Endothelial cell of umbilical vein (primary cell): ENCODE results near the gene FZD8. TPM values are rescaled to one million over a fixed set of nuclear protein-coding genes. Genes with fewer than 3 reads are reported as not detected.

Experiments used
- BruUV-seq: library from RNA; stranded (reverse); fragments of 400-500 nt; replicated peaks from 2 replicates; lab custom pipeline; 2021; lab: Mats Ljungman, UMichigan
- CTCF ChIA-PET: fragments of 300-600, 350-600 bp; sonication (Branson Sonifier 250); formaldehyde crosslinking; loops from one replicate; lab custom pipeline; 2021; ENCODE audit warnings: antibody characterized with exemption, inconsistent platforms; lab: Charles Lee
- POLR2A ChIA-PET: fragments of 300-600, 350-600 bp; sonication (Branson Sonifier 250); formaldehyde crosslinking; loops from one replicate; lab custom pipeline; 2021; ENCODE audit warnings: antibody characterized with exemption, inconsistent platforms; lab: Charles Lee
- DNase-seq: peaks from one replicate; pipeline ENCODE4 v3.0.0-alpha.2; 2011; ENCODE audit warnings: low read depth, low spot score
- FAIRE-seq: peaks from 2 replicates; lab custom pipeline; 2011; peaks lifted over from hg19 to GRCh38; lab: Jason Lieb, UNC
- H2AFZ ChIP-seq: 2 replicates; pipeline ENCODE4 v1.6.0; 2012; ENCODE audit warnings: low read depth, low read length, control low read depth, inconsistent platforms
- H3K27ac ChIP-seq: 2 replicates; pipeline ENCODE4 v1.5.1; 2011; ENCODE audit warnings: low read depth, mild to moderate bottlenecking, control low read depth, low read length, moderate library complexity; ENCODE audit not compliant: insufficient read depth
- H3K27me3 ChIP-seq, 2 experiments: 2 replicates each; pipeline versions ENCODE4 v1.6.0 to v1.6.1; 2011; ENCODE audit warnings: low read length in 2 of 2, mixed read lengths in 1 of 2; ENCODE audit not compliant: control insufficient read depth in 2 of 2, insufficient read depth in 2 of 2
- H3K36me3 ChIP-seq, 2 experiments: 2 replicates in 1 of 2; 3 replicates in 1 of 2; pipeline ENCODE4 v1.5.1; 2011; ENCODE audit warnings: low read length in 2 of 2, mild to moderate bottlenecking in 1 of 2, moderate library complexity in 1 of 2; ENCODE audit not compliant: control insufficient read depth in 2 of 2, insufficient read depth in 2 of 2; ENCODE audit errors: extremely low read depth in 1 of 2
- H3K4me1 ChIP-seq: 3 replicates; pipeline ENCODE4 v1.5.1; 2011; ENCODE audit warnings: mild to moderate bottlenecking, low read length; ENCODE audit not compliant: control insufficient read depth, insufficient read depth; ENCODE audit errors: extremely low read depth
- H3K4me2 ChIP-seq: 2 replicates; pipeline ENCODE4 v1.6.1; 2011; ENCODE audit warnings: low read length, control low read depth, mixed read lengths; ENCODE audit not compliant: insufficient read depth
- H3K4me3 ChIP-seq, 3 experiments: fragments of 200-600 bp in 1 of 3; sonication (generic), shearing (Covaris generic) in 1 of 3; replicated peaks in 1 of 3; 2 replicates each; pipeline ENCODE4 v1.5.1; 2011 to 2016; ENCODE audit warnings: control low read depth in 3 of 3, low read length in 3 of 3, mild to moderate bottlenecking in 2 of 3, inconsistent platforms in 1 of 3, low read depth in 1 of 3, moderate library complexity in 1 of 3; ENCODE audit not compliant: insufficient read depth in 1 of 3
- H3K79me2 ChIP-seq: 2 replicates; pipeline ENCODE4 v1.6.0; 2012; ENCODE audit warnings: low read length, inconsistent platforms; ENCODE audit not compliant: control insufficient read depth, insufficient read depth
- H3K9ac ChIP-seq: replicated peaks from 2 replicates; pipeline ENCODE3; 2011; ENCODE audit warnings: low read length, control low read depth; ENCODE audit not compliant: insufficient read depth; ENCODE audit errors: extremely low read depth
- H3K9me1 ChIP-seq: replicated peaks from 3 replicates; pipeline ENCODE4 v1.6.0; 2011; ENCODE audit warnings: mild to moderate bottlenecking, low read length; ENCODE audit not compliant: control insufficient read depth, insufficient read depth; ENCODE audit errors: extremely low read depth
- H3K9me3 ChIP-seq: replicated peaks from 2 replicates; pipeline ENCODE4 v1.5.1; 2012; ENCODE audit warnings: low read length, inconsistent platforms; ENCODE audit not compliant: control insufficient read depth, insufficient read depth
- H4K20me1 ChIP-seq: replicated peaks from 2 replicates; pipeline ENCODE3; 2011; ENCODE audit warnings: mild to moderate bottlenecking, low read length; ENCODE audit not compliant: control insufficient read depth, insufficient read depth; ENCODE audit errors: extremely low read depth
- EZH2 ChIP-seq: IDR thresholded peaks from 2 replicates; pipeline ENCODE4 v1.6.1; 2012; ENCODE audit warnings: borderline replicate concordance, low read depth, mild to moderate bottlenecking, moderate library complexity, low read length, inconsistent platforms; ENCODE audit not compliant: severe bottlenecking
- FOS ChIP-seq: IDR thresholded peaks from 2 replicates; pipeline ENCODE4 v1.6.1; 2011; ENCODE audit warnings: mild to moderate bottlenecking, low read length, moderate library complexity, borderline replicate concordance; ENCODE audit not compliant: insufficient read depth
- GATA2 ChIP-seq: IDR thresholded peaks from 2 replicates; pipeline ENCODE4 v1.7.0; 2011; ENCODE audit warnings: low read depth, mild to moderate bottlenecking, moderate library complexity, mixed read lengths, low read length; ENCODE audit not compliant: insufficient read length, insufficient read depth
- JUN ChIP-seq: IDR thresholded peaks from 2 replicates; pipeline ENCODE4 v1.6.1; 2011; ENCODE audit warnings: borderline replicate concordance, low read depth; ENCODE audit not compliant: insufficient read length, insufficient read depth
- MAX ChIP-seq: IDR thresholded peaks from 2 replicates; pipeline ENCODE4 v1.6.1; 2011; ENCODE audit not compliant: insufficient read depth, insufficient read length
- MYC ChIP-seq: IDR thresholded peaks from one replicate; pipeline ENCODE4 v1.6.1; 2011; ENCODE audit warnings: mild to moderate bottlenecking, low read depth, low read length
- POLR2A ChIP-seq: IDR thresholded peaks from 2 replicates; pipeline ENCODE4 v1.6.1; 2012; ENCODE audit warnings: low read depth, mild to moderate bottlenecking, control low read depth, low read length
- POLR2AphosphoS5 ChIP-seq: IDR thresholded peaks from 2 replicates; pipeline ENCODE4 v1.6.1; 2012; ENCODE audit warnings: low read depth, mild to moderate bottlenecking, control low read depth, low read length, moderate library complexity; ENCODE audit not compliant: insufficient read depth
- dilution Hi-C: fragments of 300-500 bp; cut with MboI; formaldehyde crosslinking; loops from one replicate; pipeline ENCODE4 v1.15.0; 2019; ENCODE audit warnings: low sequenced_read_pairs; ENCODE audit not compliant: extremely low pct_ligation_motif_present
- intact Hi-C: fragments of 100-400 bp; cut with micrococcal nuclease; formaldehyde crosslinking; loops from one replicate; pipeline ENCODE4 v1.10.0; 2022
- polyA plus RNA-seq, 4 experiments: library from polyadenylated mRNA; depleted of rRNA in 3 of 4; stranded (reverse) in 3 of 4; unstranded in 1 of 4; fragments of >200 nt; gene quantifications; 2 replicates each; pipeline versions ENCODE4 v1.2.1 to v1.2.3, GENCODE V29; 2011 to 2012; ENCODE audit warnings: missing spikeins in 1 of 4
- total RNA-seq: library from RNA; stranded (reverse); gene quantifications from 2 replicates; pipeline ENCODE4 v1.2.3, GENCODE V29; 2021
- TF ChIP-seq, protein P1 (sequence below), 2 donors: IDR thresholded peaks; 1 replicate in 1 of 2; 2 replicates in 1 of 2; pipeline ENCODE4 v1.5.1; 2011; ENCODE audit warnings: low read length in 2 of 2, mild to moderate bottlenecking in 2 of 2, moderate library complexity in 2 of 2, control low read depth in 1 of 2, inconsistent platforms in 1 of 2, low read depth in 1 of 2; ENCODE audit not compliant: insufficient read depth in 1 of 2; ENCODE audit errors: extremely low read depth in 1 of 2

Gene FZD8
- total and polyA plus RNA-seq, 2 donors (not counting 3 experiments of a cell fraction or from before 2014, with no cell fraction given), result 6.2 to 11.1 TPM

- Histone ChIP-seq H3K36me3 (no peaks in the 10 kb centered on the region), H3K4me3 (no peak overlapping the region), H3K79me2 (no peaks in the 10 kb centered on the region), H2AFZ (no peak overlapping the region), H3K9ac (no peak overlapping the region), H3K4me2 (no peak overlapping the region), H3K9me3 (no peaks in the 10 kb centered on the region), H3K27ac (no peak overlapping the region), H4K20me1 (no peaks in the 10 kb centered on the region), H3K27me3 (peaks cover 5 to 15% of the 10 kb centered on the region in 2 experiments), H3K9me1 (no peaks in the 10 kb centered on the region), H3K4me1 (no peaks in the 10 kb centered on the region)
- intact Hi-C loops (no loop called here), dilution Hi-C loops (no loop called here)
- ChIA-PET POLR2A (no interaction called here), CTCF (no interaction called here)
- DNase-seq (no peak), FAIRE-seq (no peak)
- no TSS peak for BruUV-seq
- TF ChIP-seq, protein P1, sequence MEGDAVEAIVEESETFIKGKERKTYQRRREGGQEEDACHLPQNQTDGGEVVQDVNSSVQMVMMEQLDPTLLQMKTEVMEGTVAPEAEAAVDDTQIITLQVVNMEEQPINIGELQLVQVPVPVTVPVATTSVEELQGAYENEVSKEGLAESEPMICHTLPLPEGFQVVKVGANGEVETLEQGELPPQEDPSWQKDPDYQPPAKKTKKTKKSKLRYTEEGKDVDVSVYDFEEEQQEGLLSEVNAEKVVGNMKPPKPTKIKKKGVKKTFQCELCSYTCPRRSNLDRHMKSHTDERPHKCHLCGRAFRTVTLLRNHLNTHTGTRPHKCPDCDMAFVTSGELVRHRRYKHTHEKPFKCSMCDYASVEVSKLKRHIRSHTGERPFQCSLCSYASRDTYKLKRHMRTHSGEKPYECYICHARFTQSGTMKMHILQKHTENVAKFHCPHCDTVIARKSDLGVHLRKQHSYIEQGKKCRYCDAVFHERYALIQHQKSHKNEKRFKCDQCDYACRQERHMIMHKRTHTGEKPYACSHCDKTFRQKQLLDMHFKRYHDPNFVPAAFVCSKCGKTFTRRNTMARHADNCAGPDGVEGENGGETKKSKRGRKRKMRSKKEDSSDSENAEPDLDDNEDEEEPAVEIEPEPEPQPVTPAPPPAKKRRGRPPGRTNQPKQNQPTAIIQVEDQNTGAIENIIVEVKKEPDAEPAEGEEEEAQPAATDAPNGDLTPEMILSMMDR (IDR thresholded peaks at IDR 0.05; ENCODE audit: extremely low read depth in 1 of 2, insufficient read depth in 1 of 2, low read depth in 1 of 2, low read length in 2 of 2), result no peak
- TF ChIP-seq GATA2 (no peak), POLR2A (no peak), FOS (no peak), MYC (no peak), MAX (no peak), JUN (no peak), POLR2AphosphoS5 (no peak), EZH2 (no peak)
Measured at GRCh38 chr10:35674843-35675242, 32.7 kb upstream of the FZD8 start.
